HG03354 (cell line): ENCODE results near the gene SLC25A41.

ENCODE experiments used
- ATAC-seq: cut with Tn5 transposase; IDR thresholded peaks from one replicate; pipeline ENCODE4 v1.9.1; 2021; ENCODE audit warnings: mild to moderate bottlenecking; ENCODE audit not compliant: unreplicated experiment, poor library complexity, severe bottlenecking

Gene SLC25A41

DNA sequence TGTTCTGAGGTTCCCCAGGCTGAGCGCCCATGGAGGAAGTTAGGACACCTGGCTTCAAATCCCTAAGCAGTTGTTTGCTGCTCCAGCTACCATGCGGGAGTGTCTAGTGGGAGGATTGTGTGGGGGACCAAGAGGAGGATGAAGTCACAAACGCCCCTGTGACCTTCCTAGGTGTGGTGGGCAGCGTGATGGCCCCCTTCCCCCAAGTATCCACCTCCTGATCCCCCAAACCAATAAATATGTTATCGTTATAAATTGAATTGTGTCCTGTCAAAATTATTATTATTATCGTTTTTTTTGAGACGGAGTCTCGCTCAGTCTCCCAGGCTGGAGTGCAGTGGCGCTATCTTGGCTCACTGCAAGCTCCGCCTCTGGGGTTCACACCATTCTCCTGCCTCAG is at the start of gene SLC25A41:
Gene SLC25A41 (minus strand): TSS at position 101 of the 400 bp plus-strand sequence. CDS start 70 bp downstream, at position 31.
- ATAC-seq: no peak

DNA sequence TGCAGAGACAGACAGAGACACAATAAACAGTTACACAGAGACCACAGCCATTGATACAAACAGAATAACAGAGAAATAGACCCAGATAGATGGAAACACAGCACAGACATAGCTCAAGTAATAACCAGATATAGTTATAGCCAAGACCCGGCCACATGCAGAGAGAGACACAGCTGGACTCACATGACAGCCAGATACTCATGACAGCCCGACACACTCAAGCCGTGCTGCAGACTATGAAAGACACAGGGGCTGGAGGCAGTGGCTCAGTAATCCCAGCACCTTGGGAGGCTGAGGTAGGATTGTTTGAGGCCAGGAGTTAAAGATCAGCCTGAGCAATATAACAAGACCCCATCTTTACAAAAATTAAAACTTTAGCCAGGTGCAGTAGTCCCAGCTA is 49.7 kb upstream of the SLC25A41 start:
- ATAC-seq: no peak

DNA sequence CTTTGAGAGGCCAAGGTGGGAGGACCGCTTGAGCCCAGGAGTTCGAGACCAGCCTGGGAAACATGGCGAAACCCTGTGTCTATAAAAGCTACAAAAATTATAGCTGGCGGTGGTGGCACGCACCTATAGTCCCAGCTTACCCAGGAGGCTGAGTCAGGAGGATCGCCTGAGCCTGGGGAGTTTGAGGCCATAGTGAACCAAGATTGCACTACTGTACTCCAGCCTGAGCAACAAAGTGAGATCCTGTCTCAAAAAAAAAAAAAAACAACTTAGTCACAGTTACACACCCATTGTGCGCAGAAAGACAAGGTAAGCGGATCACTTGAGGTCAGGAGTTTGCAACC is 48.8 kb upstream of the SLC25A41 start:
- no peak for ATAC-seq

DNA sequence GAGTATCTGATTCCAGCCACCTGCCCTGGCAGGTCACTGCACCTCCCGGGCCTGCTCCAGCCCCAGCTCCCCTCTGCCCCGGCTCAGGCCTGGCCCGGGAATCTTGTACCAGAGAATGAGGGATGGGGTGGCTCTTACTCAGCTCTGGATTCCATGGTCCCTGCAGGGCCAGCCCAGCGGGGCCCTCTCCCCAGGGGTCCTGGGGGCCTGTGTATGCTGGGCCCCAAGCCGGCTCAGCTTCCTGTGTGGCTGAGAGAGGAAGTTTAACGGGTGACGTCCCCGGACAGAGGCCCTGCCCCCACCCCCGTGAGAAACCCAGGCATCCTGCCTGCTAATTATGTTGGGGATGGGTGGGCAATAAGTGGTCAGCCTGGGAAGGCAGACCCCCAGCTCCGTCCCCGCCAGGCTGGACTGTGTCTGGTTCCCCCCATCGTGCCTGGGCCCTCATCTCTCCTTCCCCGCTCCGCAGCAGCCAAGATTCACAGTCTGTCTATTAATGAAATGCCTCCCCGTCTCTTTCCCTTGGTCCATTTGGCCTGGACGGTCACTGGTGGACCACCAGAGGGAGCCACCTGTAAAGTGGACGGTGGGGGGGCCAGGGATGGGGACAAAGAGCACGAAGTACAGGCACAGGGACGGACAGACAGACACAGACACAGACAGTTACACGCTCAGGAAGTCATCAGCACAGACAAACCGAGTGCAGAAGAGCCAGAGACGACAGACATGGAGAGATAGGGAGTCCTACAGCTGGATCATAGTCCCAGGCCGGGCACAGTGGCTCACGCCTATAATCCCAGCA is 48.2 kb upstream of the SLC25A41 start, which contains the start of gene DENND1C:
Gene DENND1C (minus strand): TSS at position 247 of the 802 bp plus-strand sequence. CDS start 92 bp downstream, at position 155.
- peak; percentile 72 for ATAC-seq

DNA sequence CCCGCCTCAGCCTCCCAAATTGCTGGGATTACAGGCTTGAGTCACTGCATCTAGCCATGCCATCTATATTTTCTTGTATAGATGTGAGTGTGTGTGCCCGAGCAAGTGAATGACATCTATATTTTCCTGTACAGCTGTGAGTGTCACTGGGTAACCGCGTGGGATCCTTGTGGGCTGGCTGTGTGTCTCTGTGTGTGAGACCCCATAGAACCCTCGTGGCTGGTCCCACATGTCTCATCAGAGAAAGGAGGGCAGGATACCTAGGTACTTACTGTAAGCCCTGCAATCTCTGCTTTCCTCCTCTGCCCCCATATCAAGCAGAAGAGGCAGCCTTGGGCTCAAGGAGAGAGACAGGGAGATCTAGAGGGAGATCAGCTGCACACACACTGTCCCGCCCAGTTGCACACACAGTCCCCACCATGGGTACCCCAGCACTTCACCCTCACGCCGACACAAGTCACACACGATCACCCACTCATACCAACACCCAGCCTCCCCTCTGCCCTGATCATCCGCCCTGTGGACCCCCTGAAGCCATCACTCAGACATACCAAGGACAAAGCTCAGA is 47.4 kb upstream of the SLC25A41 start:
- ATAC-seq: peak; percentile 10

DNA sequence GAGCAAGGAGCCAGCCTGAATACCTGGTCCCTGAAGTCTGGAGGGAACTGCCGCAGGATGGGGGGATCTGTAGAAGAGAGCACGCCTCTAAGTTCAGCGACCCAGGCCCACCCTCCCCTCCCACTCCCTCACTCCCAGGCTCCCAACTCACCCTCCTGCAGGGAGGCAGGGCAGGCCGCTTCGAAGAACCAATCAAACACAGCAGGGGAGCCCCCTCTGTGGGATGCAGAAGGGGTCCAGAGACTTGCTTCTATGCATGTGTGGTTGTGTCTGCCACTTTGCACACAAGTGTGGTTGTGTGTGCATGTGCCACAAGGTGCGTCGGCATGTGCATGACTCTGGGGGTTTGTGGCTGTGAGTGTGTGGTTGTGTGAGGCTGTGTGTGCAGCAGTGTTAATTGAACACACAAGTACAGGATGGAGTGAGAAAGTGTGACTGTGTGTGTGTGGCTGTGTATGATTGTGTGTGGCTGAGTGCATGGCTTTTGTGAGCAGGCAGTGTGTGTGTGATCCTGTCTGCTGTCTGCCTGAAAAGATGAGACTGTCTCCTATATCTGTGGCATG is 46.4 kb upstream of the SLC25A41 start:
- no peak for ATAC-seq

DNA sequence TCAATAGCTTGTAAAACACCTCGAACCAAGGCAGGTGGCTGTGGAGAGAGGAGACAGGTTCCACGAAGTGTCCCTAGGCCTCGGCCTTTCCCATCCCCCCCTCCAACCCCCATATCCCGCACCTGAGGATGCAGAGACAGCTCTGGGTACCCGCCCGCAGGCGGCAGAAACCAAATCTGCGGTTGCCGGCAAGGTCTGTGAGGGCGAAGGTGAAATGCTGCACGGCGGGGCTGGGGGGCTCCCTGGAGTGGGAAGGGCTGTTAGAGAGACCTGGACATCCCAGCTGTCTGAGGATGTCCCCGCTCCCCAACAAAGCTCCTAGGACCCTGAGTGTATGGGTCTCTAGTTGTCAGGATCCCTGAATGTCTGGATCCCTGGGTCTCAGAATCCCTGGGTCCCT is 45.3 kb upstream of the SLC25A41 start:
- no peak for ATAC-seq

DNA sequence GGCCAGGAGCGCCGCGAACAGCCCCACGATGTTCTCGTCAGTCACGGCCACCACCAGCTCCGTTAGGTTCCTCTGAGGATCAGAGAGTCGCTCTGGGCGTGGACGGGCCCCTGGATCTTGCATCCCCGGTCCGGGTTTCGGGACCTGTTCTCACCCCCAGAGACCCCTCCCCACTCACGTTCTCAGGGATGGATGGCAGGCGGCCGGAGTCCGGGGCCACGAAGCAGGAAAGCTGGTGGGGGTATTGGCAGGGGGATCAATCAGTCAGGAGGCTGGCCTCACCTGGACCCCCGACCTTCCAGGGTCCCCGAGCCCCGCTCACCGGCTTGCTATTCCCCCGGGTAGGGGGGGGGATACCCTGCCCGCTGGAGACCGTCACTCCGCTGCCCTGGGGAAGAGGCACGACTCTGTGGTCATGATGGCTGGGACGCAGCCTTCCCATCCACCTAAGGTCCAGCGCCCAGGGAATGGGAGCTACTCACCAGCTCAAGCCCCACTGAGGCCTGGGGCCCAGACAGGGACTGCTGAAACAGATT is 43.4 kb upstream of the SLC25A41 start:
- no peak for ATAC-seq

DNA sequence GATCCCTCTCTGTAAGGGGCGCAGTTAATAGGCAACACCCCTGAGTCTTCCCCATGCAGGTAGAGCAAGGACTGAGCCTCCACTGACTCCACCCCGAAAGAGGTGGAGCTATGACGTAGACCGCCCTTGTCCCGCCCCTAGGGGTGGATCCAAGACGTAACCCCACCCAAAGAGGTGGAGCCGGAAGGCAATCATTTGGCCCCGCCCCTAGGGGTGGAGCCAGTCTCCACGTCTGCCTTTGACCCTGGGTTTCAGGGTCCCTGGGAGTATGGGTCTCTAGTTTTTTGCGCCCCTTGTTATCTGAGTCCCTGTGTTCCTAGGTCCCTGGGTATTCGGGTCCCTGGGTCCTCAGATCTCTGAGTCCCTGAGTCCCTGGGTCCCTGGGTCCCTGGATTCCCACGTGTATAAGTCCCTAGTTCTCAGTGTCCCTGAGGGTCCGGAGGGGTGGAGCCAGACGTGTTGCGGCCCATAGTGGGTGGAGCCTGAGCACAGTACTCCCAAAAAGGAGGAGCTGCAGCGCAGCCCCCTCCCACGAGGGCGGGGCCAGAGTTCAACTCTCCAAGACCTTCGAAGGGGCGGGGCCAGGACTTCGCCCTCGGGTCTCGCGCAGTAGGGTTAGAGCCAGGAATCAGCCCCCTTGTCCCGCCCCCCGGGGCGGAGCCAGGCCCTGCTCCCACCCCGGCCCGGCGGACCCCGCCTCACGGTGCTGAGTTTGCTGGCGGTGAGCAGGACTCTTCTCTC is 42.8 kb upstream of the SLC25A41 start:
- no peak for ATAC-seq

DNA sequence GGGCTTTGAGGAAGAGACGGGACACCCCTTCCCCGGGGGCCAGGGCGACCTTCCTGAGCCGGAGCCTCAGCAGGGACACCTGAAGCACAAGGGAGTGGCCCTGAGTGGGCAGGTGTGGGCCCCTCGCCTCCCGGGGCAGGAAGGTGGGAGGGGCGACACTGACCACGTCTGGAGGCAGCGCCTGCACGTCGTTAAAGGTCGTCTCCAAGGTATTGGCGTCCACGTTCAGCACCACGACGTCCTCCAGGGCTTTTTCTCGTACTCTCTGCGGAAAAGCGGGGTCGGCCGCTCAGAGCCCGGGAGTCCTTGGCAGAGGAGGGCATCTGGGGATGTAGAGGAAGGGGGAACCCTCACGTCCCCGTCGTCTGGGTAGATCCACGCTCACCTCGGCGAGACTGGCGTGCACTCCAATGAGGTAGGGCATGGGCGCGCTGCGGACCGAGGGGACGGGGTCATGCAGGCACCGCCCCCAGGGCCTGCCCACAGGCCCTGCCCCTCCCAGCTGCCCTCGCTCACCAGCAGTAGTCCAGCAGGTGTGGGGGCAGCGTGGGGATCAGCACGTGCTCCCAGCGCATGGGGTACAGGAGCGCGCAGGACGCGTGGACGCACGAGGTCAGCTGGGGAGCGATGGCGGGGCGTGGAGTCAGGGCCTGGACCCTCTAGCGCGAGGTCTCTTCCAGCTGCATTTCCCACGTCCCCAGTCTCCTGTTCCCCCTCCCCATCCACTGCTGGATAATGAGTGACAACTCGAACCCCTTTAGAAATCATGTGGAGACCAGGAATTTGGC is 42.0 kb upstream of the SLC25A41 start:
- no peak for ATAC-seq

DNA sequence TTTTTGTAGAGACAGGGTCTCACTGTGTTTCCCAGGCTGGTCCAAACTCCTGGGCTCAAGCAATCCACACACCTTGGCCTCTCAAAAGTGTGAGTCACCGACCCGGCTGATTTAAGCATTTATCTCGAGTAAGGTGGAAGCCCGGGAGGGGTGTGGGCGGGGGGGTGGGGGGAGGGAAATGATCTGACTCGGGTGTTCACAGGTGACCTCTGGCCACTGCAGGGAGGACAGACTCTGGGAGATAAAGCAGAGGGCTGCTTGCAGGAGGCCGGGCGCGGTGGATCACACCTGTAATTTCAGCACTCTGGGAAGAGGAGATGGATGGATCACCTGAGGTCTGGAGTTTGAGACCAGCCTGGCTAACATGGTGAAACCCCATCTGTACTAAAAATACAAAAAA is 40.1 kb upstream of the SLC25A41 start:
- no peak for ATAC-seq

DNA sequence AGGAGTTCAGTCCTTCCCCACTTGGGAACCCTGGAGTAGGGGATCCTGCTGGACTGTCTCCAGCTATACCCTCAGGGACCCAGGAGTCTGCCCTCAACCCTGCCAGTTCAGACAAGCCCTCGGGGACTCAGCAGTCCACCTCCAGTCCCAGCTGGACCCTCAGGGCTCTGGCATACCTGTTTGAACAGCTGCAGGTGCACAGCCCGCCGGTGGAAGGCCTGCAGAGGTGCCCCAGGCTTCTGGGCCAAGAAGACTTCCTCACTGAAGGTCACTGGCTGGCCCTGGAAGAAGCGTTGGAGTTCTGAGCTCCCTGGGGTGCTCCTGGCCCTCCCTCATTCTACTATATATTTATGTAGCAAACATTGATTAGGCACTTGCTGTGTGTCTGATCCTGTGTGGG is 39.1 kb upstream of the SLC25A41 start:
- ATAC-seq: no peak

DNA sequence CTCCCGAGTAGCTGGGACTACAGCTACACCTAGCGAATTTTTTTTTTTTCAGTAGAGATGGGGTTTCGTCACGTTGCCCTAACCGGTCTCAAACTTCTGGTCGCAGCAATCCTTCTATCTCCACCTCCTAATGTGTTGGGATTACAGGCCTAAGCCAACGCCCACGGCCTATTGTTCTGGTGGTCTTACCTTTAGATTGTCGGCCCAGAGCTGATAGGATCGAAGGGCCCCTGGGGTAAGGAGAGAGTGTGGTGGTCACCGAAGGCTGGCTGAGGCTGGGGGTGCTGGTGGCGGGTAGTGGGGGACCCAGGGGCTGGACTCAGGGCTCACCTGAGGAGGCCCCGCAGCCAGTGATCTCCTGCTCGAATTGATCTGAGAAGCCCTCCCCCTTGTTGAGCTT is 37.5 kb upstream of the SLC25A41 start:
- ATAC-seq: no peak

DNA sequence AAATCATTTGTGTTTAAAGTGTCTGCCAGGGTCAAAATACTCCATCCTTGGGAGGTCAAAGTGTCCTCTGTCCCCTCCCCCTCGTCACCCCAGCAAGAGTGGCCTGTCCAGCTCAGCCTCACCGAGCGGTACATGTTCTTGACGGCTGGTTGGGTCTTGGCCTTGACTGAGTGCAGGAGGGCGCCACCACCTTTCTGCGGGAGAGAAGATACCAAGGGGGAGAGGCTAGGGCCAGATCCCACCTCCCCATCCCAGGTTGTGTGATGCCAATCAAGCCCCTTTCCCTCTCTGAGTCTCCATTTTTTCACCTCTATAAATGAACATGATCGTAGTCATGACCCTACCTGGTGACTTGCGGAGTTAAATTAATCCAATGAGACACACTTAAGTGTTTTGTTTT is 36.6 kb upstream of the SLC25A41 start:
- no peak for ATAC-seq

DNA sequence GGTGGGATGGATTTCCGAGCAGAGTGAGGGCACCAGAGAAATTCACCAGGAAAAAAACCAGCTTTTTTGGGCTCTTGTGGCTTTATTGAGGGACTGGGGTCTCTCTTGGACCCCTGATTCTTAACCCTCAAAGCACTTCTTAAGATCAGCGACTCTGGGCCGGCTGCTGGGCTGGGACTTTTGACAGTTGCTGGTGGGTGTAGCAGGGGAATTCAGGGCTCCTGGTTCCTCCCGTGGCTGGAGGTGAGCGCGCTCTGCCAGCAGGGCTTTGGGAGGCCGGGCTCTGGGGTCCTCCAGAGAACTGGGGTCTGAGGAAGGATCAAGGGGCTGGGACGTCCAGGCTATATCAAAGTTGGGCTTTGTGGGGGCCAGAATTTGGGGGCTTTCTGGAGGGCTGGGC is 33.8 kb upstream of the SLC25A41 start:
- ATAC-seq: no peak

DNA sequence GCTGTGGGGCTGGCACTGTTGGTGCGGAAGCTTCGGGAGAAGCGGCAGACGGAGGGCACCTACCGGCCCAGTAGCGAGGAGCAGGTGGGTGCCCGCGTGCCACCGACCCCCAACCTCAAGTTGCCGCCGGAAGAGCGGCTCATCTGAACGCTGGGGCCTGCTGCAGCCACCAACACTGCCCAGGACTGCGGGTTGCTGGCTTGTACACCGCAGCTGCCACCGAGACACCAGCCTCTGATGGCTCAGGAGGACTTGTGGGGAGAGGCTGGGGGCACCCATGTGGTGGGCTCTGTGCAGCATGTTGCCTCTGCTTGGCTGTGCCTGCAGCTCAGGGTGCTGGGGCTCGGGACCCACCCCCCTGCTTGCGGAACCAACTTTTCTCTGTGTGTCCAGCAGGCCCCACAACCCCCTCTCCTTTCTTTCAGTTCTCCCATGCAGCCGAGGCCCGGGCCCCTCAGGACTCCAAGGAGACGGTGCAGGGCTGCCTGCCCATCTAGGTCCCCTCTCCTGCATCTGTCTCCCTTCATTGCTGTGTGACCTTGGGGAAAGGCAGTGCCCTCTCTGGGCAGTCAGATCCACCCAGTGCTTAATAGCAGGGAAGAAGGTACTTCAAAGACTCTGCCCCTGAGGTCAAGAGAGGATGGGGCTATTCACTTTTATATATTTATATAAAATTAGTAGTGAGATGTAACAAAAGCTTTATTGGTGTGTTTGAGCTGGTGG is 33.1 kb upstream of the SLC25A41 start:
- no peak for ATAC-seq

DNA sequence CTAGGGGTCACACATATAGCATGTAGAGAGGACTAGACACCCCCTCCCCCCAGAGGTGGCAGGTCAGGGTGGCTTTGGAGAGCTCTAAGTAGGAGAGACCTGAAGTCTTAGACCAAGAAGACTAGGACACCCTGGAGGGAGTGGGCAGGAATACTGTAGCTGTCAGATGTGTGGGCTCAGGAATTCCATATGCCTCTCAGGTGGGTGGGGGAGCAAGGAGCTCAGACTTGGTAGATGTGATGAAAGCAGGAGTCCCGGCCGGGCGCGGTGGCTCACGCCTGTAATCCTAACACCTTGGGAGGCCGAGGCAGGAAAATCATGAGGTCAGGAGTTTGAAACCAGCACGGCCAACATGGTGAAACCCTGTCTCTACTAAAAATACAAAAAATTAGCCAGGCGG is 32.1 kb upstream of the SLC25A41 start:
- ATAC-seq: no peak

DNA sequence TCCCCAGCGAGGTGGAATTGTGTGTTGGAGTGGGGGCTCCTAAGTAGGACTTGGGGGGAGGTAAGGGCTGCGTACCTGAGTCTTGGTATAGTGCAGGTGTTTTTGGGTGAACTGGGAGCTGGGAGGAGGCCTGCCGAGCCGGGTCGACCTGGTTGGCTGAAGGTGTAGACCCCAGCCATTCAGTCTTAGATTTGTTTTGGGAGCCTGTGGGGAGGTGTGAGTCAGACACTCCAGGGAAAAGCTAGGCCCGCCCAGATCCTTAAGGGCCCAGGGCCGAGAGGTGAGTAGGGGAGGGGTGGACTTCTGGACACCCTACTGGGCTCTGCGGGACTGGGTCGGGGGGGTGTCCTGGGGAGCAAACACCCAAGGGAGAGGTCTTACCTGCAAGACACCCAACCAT is 31.4 kb upstream of the SLC25A41 start:
- no peak for ATAC-seq
